ENCODE data around the gene NTNG1.

Gene NTNG1

DNA sequence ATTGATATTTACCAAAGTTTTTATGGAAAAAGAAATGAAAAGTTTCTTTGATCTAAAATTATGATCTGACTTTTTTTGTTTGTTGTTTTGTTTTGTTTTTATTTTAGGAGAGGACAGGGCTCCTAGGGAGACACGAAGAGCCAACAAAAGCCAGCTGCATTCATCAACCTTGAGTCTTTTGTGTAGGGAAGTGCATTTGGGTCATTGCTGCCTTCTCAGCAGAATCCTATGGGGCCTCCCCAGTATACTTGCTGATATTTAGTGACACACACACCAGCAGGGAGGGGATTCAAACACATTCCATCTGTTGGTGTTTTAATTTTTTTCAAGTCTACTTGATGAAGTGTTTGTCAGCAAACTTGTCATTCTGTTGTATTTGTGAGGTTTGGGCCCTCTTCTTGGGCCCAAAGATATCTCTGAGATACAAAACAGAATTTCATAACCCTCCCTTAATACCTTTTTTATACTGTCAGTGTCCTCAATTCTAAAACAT is 203.5 kb downstream of the NTNG1 start:
- no peak for DNase-seq

DNA sequence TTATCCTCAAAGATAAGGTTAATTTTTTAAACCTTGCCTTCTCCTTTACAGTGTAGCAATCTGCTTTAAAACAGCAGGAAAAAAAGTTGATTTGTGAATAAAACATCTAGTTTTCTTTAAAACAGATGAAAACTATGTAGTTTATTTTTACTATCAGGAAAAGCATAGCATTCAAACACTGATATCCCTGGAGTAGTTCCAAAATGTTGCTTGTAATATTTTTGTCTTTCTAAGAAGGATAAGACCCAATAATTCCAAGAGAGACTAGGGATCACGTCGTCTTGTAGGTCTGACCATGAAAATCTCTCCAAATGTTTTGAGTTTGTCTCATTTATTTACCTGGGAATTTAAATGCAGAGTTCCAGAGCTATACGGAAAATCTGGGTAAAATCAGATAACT is 204.0 kb downstream of the NTNG1 start:
- DNase-seq: no peak

DNA sequence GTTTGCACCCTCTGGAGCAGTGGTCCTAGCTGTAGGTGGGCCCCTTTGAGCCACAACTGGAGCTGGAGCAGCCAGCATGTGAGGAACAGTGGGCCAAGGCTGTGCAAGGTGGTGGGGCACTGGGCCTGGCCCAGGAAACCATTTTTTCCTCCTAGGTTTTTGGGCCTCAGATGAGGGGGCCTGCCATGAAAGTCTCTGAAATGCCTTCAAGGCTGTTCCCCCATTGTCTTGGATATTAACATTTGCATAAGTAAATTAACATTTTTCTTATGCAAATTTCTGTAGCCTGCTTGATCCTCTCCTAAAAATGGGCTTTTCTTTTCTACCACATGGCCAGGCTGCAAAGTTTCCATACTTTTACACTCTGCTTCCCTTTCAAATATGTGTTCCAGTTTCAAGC is 212.0 kb downstream of the NTNG1 start:
- DNase-seq: no peak

DNA sequence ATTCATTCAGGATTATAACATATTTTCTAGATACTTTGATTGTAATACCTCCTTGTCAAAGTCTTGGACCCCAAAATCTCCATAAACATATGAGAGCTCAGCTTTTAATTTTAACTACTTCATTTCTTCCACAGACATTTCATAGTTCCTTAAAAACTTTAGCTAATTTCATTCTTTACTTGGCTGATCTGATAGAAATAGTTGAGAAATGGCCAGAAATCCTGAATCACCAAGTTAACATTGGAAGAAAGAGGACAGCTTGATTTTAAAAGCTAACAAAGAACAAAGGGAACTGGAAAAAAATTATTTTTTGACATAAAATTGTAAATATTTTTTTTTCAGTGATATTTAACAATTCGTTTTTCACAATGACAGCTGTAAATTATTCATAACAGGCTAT is 216.5 kb downstream of the NTNG1 start:
- DNase-seq: no peak

DNA sequence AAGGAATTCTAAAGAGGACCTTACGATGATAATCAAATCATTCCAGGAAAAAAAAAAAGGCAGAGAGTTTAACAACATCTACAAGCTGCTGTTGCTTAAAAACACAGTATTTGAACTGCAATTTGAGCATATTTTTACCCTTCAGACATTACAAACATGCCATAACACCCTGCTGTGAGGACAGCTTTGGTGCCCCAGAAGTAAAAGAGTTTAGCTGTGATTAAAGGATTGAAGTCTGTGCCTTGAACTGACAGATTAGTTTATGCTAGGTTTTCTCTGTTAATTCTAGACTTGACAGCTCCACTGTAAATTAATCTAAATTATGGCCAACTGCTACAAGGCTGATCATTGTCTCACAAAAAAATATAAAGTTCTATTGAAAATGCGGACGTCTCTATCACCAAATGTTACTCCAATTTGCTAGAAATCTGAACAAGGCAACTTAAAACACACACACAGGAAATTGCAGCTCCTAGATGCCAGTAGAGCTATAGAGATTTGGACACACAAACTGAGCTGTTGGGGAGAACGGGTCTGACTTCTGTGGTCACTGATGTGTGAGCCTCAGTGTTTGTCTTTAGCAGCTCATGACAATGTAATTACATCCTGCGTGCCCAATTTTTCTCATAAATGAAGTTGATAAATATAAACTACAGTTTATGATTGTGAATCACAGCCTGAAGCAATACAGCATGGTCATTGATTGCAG is 217.9 kb downstream of the NTNG1 start:
- DNase-seq: no peak

DNA sequence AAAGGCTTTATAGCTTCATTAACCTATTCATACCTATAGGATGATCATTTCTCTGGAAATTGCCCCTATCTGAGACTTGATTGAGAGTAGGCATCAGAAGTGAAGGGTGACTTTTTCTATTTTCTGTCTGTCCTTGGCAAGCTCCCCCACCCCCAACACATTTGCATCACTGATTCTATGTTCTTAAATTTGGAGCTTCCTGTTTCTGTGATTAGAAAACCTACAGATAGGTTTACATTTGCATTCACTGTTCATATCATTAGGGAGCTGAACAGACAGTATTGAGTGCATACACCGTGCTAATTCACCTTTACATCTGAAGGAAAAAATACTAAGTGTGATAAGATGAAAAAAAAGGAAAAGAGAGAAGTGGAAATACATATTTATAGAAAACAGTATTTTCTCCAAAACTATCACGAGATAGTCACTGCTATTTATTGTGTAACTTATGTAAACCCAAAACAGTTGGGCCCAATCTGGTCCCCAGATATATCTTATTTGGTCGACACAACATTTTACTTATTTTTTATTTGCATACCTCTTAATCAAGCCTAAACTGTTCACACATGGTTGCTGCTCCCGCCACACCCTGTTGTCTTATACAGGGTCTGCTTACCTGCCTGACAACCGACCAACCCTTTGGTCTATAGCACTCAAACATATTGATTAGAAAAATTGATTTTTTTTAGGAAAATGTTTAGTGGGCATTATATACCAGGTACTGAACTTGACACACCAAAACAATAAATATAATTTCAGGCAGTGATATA is 218.8 kb downstream of the NTNG1 start:
- no peak for DNase-seq

DNA sequence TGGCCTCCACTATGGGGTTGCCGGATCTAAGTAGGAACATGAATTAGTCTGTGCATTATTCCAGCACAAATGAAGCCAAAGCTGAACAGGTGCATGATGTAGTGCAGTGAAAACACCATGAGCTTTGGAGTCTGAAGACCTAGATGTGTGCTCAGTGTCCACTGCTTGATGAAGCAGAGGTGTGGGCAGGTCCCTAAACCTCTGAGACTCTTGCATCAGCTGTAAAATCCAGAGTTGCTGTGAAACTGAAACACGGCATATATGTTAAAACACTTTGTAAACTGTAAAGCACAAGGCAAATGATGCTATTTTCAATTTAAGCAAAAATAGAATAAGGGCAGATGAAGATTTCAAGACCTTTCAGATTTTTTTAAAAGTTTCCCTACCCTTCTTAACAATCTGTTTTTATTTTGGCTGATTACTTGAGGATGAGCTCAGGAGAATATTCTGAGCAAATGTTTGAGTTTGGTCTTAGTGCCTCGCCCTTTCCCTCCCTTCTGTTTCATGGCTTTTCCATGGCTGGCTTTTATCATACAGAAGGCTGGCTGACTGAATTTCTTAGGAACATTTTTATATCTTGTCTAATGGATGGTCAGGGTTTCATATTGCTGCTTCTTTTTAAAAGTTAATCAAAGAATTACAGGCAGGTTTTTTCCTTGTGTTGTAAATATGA is 221.8 kb downstream of the NTNG1 start:
- DNase-seq: no peak

DNA sequence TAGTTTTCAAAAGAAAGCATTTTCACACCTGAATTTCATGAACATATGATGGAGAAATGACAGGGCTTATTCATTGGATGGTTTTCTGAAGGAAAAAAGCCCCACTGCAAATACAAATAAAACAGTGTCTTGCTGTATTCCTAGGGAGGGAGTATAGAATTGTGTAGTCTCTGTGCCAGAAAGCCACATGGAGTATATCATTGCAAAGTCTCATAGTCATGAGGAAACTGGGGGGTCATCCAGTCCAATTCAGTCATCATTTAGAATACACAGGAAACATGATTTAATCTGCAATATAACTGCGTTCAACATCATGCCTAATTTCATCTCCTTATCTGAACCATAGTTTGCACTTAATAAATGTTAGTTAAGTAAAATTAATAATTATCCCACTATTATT is 222.3 kb downstream of the NTNG1 start:
- no peak for DNase-seq

DNA sequence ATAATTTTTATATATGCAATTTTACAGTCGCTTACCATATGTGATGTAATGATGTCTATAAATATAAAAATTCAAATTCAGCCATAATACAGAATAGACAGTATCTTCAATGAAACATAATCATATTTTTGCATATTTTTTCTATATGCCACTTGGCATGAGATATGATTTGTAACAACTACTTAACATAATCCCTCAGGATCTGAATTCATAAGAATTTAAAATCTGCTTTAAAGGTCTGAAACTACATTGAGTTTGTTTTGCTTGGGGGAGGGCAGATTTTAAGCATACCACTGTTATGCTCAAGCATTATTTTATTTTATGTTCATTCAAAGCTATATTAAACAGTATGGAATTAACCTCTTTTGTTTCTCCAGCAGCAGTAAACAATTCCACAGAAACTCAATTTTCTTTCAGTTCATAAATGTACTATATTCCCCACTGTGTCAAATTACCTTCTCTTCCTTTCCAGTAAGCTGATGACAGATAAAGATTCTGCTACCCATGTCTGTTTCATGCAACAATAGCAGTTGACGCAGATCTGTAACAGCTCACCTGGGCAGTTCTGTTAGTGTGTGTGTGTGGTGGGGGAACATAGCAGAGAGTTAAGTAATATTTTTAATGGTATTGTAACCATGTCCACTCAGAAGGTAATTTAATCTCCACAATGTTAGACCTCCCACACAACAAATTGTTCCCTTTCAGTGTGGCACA is 224.8 kb downstream of the NTNG1 start:
- DNase-seq: no peak

DNA sequence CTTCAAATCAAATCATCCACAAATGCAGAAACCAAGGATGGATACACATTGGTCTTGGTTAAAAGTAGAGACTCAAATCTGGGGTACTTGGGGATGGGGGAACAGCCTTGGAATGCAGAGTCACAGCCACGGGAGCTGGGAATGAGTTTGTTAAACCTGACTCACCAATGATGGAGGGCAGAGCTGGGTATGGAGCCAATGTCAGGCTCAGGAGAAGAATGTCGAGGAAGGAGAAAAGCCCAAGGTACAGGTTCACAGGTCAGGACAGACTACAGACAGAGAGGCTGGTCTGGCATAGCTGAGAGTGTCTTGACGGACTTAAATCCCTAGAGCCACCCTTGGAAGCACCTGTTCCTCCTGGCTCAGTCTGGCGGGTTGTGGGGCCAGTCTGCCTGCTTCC is 237.6 kb downstream of the NTNG1 start:
- DNase-seq: no peak

DNA sequence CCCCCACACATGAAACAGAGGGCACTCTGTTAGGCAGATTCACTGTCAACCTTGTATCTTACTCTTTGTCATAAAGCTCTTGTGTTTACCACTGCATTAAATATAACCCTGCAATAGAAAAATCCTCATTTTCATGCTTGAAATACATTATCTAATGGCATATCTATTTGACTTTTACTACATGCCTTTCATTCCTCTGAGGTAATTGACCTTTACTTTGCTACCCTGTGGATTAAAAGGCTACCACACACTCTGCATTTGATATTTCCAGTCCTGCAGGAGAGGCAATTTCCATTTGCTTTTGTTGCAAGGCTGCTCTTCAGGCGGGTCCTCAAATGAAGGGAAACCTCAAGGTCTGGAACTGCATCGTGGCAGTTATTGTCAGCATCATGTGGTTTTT is 238.0 kb downstream of the NTNG1 start:
- DNase-seq: no peak

DNA sequence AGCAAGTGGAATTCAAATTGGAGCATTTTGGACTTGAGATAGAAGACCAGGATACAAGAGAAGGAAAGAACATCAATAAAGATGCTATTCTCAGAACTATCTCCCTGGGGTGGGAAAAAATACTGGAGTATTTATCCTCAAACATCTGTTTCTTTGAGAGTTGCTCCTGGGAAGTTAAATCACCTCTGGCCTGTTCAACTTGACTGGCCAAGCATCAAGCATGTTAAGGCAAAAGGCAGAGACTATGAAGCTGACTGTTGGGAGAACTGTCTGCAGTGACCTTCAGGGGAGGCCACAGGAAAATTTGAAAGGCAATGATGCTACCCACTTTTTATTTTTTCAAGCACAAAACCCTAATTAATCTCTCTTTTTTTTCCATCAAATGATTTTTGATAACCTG is 239.0 kb downstream of the NTNG1 start:
- DNase-seq: no peak

DNA sequence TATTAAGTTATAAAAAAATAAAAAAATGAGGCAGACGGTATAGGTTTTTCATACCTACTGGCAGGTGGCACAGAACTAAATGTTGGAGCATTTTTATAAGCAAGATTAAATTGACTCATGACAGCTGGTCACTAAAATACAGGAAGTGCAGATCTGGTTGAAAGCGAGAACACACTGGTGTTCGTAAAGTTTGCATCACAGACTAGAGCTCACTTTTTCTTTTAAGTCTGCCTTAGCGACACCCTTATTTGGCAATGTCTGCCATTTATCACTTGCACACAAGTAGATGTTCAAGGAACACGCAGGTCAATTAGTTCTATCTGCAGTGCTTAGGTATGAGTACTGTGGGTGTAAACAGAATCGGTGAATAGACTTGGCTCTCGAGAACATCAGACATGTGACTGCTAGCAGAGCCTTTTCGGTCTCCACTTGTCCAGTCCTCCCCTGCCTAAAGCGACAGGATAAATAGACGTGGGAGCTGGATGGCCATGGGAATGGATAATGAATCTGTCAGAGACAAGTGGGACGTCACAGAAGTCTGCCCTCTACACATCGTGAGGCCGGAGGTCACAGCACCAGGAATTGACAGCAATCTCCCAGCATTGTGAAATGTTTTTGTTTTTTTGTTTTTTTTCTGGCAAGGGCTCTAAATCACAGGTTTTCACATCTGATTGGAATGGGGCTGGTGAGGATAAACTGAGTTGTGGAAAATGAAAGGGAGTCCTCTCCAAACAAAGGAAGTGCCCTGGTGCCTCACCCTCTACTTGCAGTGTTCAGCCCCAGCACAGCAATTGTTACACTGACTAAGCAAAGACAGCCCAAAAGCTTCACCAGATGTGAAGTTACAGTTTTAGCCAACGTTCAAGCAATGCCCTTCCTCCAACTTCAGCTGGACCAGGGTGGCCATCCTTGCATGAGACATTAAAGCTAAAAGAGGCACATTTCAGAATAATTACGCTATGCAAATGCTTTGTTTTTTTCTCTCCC is 248.9 kb downstream of the NTNG1 start:
- no peak for DNase-seq

DNA sequence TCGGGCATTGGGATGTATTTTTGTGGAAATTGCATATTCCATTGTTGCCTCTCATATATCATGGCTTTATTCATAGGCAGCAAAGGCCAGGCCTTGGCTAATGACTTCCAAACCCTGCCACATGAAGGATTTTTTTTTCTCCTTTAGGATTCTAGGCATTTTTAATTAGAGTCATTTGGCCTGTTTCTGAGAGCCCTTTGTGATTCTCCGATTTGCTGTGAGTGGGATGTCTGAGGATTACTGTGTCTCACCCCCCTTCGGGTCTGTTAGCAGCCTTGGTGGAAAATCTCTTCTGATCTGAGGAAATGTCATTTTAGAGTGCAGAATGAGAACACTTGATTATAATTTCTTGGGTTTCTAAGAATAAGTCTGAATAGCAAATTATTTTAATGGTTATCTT is 253.5 kb downstream of the NTNG1 start:
- DNase-seq: no peak

DNA sequence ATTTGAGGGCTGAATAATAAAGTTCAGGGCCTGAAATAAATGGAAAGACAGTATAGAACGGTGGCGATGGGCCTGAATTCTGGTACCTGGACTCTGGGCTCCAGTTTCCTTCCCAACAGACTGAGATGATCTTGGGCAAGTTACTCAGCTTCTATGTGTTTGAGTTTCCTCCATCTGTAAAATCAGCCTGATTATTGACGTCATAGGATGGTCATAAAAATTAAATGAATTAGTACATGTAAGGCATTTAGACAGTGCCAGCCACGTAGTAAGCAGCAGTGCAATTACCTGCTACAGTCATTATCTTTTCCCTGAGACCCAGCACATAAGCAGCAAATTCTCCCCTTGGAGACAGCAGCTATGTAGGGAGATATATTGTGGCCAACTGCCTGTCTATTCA is 260.9 kb downstream of the NTNG1 start:
- DNase-seq: no peak

DNA sequence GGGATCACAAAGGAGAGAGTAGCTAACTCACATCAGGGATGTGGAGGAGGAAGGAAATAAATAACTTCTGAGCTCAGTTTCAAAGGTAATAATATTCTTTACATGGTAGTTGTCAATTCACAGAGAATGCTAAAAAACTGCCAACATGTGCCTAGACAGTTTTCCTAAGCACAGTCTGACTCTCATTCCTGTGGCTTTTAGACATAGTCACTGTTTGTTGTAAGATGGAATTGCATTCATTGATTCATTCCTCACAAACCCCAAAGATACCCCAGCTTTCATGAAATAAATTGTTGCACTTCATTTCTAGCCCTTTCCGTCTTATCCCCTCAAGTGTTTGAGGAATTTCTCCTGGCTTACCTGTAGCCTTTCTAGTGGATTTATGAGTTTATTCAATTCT is 263.9 kb downstream of the NTNG1 start:
- no peak for DNase-seq

DNA sequence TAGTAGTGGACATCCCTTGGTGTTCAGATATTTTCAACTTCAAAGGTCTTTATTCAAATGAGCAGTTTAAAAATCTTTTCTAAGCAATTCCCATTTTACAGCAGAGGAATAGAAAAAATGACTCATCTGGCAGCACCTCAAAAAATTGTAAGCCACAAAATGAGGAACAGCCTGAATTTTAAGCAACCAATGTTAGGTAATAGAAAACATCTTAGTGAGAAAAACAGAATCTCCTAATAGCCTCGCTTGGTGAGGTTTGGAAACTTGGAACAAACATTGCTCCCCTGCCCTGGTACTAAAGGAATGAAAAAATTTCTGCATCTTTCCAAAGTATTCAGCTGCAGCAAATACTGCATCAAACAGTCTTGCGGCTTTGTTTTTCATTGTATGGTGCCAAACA is 264.4 kb downstream of the NTNG1 start:
- no peak for DNase-seq

DNA sequence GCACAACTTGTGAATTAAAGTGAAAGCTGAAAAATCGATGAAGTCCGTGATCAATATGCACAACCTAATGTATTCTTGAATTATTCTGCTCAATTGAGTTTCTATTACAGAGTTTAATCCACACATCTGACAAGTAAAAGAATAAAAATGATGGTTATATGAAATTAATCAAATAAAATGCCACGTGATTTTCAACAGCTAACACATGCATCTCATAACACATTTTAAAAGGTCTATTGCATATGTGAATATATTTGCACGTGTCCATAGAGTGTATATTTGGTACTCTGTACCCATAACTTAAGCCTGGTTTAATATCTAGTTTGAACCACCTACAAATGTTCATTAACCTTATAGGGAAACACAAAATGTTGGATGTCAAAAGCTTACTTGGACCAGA is 266.2 kb downstream of the NTNG1 start:
- no peak for DNase-seq

DNA sequence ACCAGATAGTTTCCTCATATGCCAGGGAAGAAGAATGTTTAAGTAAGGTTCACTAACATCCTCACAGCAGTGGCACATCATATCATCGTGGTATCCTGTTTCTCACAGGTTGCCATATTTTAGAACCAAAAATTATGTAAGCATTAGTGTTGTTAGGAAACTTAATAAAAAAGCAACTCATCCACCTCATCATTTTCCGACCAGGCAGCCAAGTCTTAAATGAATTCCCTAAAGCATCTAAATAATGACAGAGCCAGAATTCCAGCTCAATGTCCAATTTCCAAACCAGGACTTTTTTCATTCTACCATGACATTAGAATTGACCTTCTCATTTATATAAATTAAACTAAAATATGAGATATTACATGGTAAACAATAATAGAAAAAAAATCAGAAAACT is 272.7 kb downstream of the NTNG1 start:
- no peak for DNase-seq

DNA sequence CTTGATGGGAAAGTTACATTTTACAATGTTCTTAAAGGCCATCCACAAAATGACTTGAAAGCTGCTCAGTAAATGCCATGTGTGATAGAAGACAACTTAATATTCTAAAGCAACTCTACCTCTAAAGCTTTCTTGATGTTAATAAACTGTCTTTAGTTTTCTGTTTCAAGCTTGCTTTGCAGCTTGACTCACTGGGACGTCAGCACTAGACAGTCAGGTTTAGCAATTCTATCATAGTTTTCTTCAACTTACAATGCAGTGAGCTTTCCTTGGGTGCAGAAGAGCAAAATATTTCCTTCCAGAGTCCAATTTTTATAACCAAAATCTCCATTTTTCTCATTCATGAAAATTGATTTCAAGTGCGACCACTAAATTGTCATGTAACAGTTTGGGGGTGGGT is 273.1 kb downstream of the NTNG1 start:
- DNase-seq: no peak

DNA sequence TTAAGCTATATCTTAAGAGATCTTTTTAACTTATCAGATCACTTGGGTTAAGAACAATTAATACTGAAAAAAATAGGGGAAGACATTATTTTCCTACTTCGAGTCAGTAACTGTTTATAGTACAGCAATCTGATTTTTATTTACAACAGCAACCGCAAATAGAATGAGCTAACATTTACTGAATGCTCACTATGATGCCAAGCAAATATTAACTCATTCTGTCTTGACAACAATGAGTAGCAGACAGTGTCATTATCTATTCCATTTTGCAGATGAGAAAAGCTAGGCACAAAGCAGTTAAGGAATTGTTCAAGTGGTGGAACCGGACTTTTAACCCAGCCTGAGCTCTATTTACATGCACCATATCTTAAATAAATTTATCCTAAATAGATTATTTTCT is 273.7 kb downstream of the NTNG1 start:
- no peak for DNase-seq

DNA sequence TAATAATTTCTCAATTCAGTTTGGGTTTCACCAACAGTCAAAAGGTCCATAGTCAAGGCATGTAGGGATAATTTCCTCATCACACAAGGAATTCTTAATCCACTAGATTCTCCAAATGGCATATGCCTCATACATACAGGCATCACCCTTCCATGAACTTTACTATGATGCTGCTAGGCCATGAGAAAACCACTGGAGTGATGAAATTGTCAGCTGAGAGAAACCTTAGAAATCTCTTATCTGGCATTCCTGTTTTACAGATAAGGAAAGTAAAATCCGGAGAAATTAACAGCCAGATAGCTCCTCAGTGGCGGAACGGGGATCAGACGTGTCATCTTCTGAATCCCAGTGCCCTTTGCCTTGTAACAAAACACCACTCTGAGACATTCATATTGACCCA is 274.4 kb downstream of the NTNG1 start:
- DNase-seq: no peak

Measured in T1000 (cell line).